Measurements from ENCODE around the gene HPCAL4. TPM values are rescaled to one million over a fixed set of nuclear protein-coding genes. Genes with fewer than 3 reads are reported as not detected.

The HPCAL4 gene
- total and polyA plus RNA-seq, 9 of the 15 experiments (the other 6 are each of a cell fraction or from before 2014, with no cell fraction given), result 0.01 to 0.04 (median 0.04) TPM; not detected in 4

DNA sequence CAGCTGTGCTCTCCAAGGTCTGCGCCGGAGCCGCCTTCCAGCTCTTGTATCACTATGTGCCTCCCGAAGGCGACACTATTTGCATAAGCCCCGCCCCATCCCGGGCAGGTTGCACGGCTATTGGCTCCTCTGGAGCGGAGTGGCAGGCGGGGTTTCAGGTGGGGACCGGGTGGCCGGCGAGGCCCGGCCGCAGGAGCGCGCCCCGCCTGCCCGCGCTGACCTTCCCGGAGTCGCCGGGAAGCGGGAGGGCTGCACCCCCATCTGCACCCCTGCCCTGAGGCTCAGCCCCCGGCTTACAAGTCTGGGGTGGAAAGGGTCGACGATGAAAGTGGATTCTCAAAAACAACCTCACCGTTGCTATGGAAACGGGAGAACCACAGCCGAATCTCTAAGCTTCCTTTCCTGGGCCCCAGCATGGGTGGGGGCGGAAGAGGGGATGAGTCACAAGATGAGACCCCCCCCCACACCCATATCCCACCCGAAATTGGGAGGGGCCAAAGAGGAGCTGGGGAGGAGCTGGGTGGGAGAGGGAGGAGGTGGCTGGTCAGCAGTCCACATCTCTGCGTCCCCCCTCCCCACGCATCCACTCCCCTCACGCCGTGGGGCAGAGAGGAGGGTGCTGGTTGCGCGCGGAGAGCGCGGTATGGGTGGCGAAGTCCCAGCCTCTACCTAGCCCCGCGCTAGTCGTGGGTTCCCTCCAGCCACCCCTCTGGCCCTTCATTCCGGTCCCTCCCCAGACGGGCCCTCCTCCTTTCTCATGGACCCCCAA, at the start of gene HPCAL4 (continued):
- no peak for TF ChIP-seq MBD2 (IDR thresholded peaks at IDR 0.05; ENCODE audit: borderline replicate concordance, low read depth)
- TF ChIP-seq ZNF830 (CRISPR knock-in tag; IDR thresholded peaks at IDR 0.05), result no peak
- TF ChIP-seq MYC (IDR thresholded peaks at IDR 0.05; ENCODE audit: low read depth, low read length), result no peak
- no peak for TF ChIP-seq MYC (CRISPR knock-in tag; IDR thresholded peaks at IDR 0.05; ENCODE audit: borderline replicate concordance, low read depth)
- no peak for TF ChIP-seq E2F5 (CRISPR knock-in tag; IDR thresholded peaks at IDR 0.05)
- TF ChIP-seq ZFP30 (CRISPR knock-in tag; IDR thresholded peaks at IDR 0.05; ENCODE audit: borderline replicate concordance), result no peak
- TF ChIP-seq ZC3H8 (IDR thresholded peaks at IDR 0.05), result no peak
- no peak for TF ChIP-seq HDAC3 (IDR thresholded peaks at IDR 0.05; ENCODE audit: borderline replicate concordance, partially characterized antibody)
- TF ChIP-seq ETS1 (conservative IDR thresholded peaks at IDR 0.05; ENCODE audit: control insufficient read depth, low read depth, low read length), result 0 out of 2 replicates have a peak, but pooled peaks have one; percentile 3
- 0 out of 2 replicates have a peak, but pooled peaks have one; percentile 49 for TF ChIP-seq GABPB1 (CRISPR knock-in tag; IDR thresholded peaks at IDR 0.05)
- no peak for TF ChIP-seq GTF2F1 (IDR thresholded peaks at IDR 0.05; ENCODE audit: low read depth, low read length)
- TF ChIP-seq SREBF2 (CRISPR knock-in tag; IDR thresholded peaks at IDR 0.05), result no peak
- no peak for TF ChIP-seq SMARCA5 (IDR thresholded peaks at IDR 0.05)
- no peak for TF ChIP-seq TCFL5 (CRISPR knock-in tag; conservative IDR thresholded peaks at IDR 0.05)
- TF ChIP-seq ZNF407 (IDR thresholded peaks at IDR 0.05; ENCODE audit: low read depth), result no peak
- no peak for TF ChIP-seq NR2C1 (IDR thresholded peaks at IDR 0.05)
- no peak for TF ChIP-seq NR2C1 (tag; IDR thresholded peaks at IDR 0.05)
- no peak for TF ChIP-seq CBFB (CRISPR knock-in tag; IDR thresholded peaks at IDR 0.05)
- no peak for TF ChIP-seq PHTF2 (CRISPR knock-in tag; IDR thresholded peaks at IDR 0.05)
